Measurements from ENCODE around the gene GMIP.
A peak's percentile ranks its signal among the peaks of the same experiment; 100 is the strongest.

GMIP gene

GRCh38 chr19:19652482-19653295, 9.2 kb upstream of the GMIP start:
- TF ChIP-seq CTCF (conservative IDR thresholded peaks at IDR 0.05; ENCODE audit: control insufficient read depth, insufficient read depth, low read depth, low read length): no peak
- H3K4me3 ChIP-seq (ENCODE audit: control insufficient read depth, low read depth, low read length): no peak overlapping the region
- peak; percentile 44 for DNase-seq (ENCODE audit: low read depth)

- no peak for DNase-seq (ENCODE audit: low read depth)
- H3K4me3 ChIP-seq (ENCODE audit: control insufficient read depth, low read depth, low read length): no peak overlapping the region
- no peak for TF ChIP-seq CTCF (conservative IDR thresholded peaks at IDR 0.05; ENCODE audit: control insufficient read depth, insufficient read depth, low read depth, low read length)
These were observed 7.6 kb upstream of the GMIP start for GRCh38 chr19:19651076-19651475.

- no peak for TF ChIP-seq CTCF (conservative IDR thresholded peaks at IDR 0.05; ENCODE audit: control insufficient read depth, insufficient read depth, low read depth, low read length)
- no peak overlapping the region for H3K4me3 ChIP-seq (ENCODE audit: control insufficient read depth, low read depth, low read length)
- no peak for DNase-seq (ENCODE audit: low read depth)
These were observed 6.9 kb upstream of the GMIP start for GRCh38 chr19:19650331-19650730.

GRCh38 chr19:19649580-19649995, 6.1 kb upstream of the GMIP start:
- TF ChIP-seq CTCF (conservative IDR thresholded peaks at IDR 0.05; ENCODE audit: control insufficient read depth, insufficient read depth, low read depth, low read length): no peak
- no peak for DNase-seq (ENCODE audit: low read depth)
- H3K4me3 ChIP-seq (ENCODE audit: control insufficient read depth, low read depth, low read length): no peak overlapping the region

DNA sequence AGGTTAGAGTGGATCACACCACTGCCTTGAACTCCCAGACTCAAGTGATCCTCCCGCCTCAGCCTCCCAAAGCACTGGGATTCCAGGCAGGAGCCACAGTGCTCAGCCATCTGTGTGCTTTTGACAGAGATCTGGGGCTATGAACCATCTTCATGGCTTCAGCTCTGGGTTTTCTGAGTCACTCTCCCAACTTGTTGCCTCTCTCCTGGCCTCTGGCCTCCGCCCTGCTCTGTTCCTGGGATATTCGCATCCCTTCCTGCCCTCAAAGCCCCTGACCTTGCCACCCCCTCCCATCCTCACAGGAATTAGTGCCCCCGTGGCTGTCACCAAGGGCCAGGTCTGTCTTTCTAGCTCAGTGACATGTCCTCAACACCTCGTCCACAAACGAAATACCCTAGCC, 5.7 kb upstream of the GMIP start:
- no peak overlapping the region for H3K4me3 ChIP-seq (ENCODE audit: control insufficient read depth, low read depth, low read length)
- TF ChIP-seq CTCF (conservative IDR thresholded peaks at IDR 0.05; ENCODE audit: control insufficient read depth, insufficient read depth, low read depth, low read length): no peak
- DNase-seq (ENCODE audit: low read depth): no peak

- TF ChIP-seq CTCF (conservative IDR thresholded peaks at IDR 0.05; ENCODE audit: control insufficient read depth, insufficient read depth, low read depth, low read length): no peak
- DNase-seq (ENCODE audit: low read depth): no peak
- no peak overlapping the region for H3K4me3 ChIP-seq (ENCODE audit: control insufficient read depth, low read depth, low read length)
These were observed 3.8 kb upstream of the GMIP start for GRCh38 chr19:19647037-19647835.
